ENCODE data around the gene PLCH1.

PLCH1 gene

DNA sequence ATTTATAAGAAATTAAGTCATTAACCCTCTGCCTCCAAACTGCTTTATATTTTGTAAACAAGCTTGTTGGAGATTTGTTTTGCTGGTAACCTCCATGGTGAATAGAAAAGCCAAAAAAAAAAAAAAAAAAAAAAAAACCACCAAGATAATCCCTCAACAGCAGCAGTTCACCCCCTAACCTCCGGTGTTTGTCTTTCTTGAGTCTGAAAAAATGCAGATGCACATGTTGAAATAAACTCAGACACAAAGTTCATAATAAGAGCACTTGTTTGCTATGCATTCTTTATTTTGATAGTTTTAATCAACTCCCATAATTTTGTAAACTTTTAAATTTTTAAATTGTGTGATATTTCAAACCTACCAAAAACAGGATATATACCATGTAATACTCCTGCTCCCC lies 1.8 kb upstream of the PLCH1 start:
- no peak for DNase-seq (ENCODE audit: low read depth in 2 of 2)

DNA sequence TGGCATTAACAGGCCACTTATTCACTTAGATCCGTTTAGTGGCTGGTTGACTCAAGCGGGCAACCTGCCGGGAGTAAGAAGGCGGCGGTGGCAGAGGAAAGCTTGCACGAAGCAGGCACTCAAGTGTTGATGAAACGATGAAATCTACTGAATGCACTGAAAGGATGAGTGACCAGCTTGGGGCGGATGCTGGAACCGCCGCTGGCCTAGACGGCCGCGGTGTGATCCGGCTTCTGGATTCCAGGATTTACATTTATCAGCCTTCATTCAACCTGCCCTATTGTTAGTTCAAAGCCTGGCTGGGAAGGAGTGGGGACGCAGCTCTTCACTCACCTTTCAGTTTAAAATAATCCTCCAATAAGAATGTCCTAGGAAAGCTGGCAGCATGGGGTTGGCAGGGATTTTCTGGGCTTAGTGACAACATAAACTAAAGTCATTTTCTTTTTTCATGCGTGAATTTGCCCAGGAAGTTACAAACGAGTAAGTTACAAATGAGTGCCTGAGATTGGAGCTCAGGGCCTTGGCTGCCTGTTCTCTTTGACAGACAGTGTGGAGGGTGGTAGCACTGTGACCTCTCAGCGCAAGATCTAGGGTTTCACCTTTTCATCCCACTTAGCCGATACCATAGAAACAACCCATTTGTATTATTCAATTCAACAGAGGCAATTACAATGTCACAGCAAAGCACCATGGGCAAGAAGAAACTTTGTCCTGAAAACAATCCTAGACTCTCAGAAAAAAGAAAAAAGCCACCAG lies 1.1 kb upstream of the PLCH1 start:
- DNase-seq (ENCODE audit: low read depth in 2 of 2), result no peak

DNA sequence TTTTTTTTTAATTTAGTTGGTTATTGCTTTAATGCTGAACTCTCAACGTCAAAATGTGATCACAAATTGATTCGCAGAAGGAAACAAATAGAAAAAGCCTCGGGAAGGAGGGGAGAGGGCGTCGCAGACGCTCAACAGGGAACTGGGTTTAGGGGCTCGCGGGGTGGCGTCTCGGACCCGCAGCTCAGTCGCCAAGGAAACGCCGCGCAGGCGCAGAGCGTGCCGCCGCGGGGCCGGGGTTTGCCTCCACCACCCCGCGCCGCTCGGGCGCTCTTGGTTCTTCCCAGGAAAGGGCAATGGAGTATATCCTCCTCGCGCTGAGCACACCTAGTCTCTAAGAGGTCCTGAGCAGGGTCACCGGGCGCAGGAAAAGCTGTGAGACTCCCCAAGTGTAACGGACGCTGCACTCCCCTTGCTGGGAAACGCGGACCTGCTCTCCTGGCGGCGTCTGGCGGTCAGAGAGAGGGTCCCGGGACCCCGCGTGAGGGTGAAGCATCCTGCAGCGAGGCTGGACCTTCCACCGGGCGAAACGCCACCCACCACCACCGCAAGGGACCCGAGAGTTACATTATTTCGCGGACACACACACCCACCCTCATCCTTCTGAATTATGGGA lies 753 bp downstream of the PLCH1 start:
- peak in 1 of 2 donors; percentile 24 for DNase-seq (ENCODE audit: low read depth in 2 of 2)

- DNase-seq (ENCODE audit: low read depth in 2 of 2), result no peak
Observed at GRCh38 chr3:155743606-155744005, 1.3 kb downstream of the PLCH1 start.

DNA sequence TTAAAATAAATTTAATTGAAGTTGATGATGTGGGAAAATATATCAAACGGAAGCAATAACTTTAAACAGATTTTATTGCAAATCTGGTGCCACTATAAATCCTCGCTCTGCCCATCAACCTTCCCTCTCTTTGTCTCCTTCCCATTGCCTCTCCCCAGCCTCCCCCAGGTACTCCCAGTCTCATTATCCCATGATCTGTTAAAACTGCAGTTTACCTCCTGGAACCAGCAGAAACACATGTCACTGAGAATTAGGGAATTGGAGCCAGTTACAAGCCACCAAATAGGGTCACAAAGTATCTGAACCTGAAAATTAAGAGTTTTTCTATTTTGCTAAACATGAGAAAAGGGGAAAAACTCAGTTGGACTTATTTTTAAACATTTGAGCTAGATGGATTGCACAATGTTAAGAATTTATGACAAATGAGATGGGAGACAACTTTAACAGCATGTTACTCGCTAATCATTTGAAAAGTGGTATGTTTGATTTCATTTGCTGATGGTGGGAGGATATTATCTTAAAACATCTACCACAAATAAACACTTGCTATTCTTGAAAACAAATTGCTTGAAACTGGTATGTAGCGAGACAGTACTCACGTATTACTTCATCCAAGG lies 2.4 kb downstream of the PLCH1 start:
- no peak for DNase-seq (ENCODE audit: low read depth in 2 of 2)

DNA sequence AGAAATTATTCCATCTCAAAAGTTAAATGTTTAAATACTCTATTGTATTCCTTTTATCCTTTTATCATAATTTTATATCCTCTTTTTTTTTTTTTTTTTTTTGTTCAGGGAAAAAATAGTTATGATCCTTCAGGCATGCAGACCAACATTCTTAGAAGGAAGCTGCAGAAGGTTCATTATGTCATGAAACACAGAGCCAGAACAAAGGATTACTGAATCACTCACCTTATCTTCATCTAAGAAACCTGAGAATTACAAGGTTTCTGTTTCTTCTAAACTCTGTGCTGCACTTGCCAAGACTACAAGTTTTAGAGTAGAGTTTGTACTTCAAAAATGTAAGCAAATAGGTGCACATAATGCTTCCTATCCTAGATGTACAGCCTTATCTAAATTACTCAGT lies 3.3 kb downstream of the PLCH1 start:
- no peak for DNase-seq (ENCODE audit: low read depth in 2 of 2)

GRCh38 chr3:155741101-155741500 lies 3.8 kb downstream of the PLCH1 start:
- no peak for DNase-seq (ENCODE audit: low read depth in 2 of 2)

- no peak for DNase-seq (ENCODE audit: low read depth in 2 of 2)
Observed at GRCh38 chr3:155739154-155739553, 5.7 kb downstream of the PLCH1 start.

GRCh38 chr3:155738580-155739076 lies 6.2 kb downstream of the PLCH1 start:
- DNase-seq (ENCODE audit: low read depth in 2 of 2), result no peak

- DNase-seq (ENCODE audit: low read depth in 2 of 2), result no peak
Observed at GRCh38 chr3:155737844-155738460, 6.9 kb downstream of the PLCH1 start.

DNA sequence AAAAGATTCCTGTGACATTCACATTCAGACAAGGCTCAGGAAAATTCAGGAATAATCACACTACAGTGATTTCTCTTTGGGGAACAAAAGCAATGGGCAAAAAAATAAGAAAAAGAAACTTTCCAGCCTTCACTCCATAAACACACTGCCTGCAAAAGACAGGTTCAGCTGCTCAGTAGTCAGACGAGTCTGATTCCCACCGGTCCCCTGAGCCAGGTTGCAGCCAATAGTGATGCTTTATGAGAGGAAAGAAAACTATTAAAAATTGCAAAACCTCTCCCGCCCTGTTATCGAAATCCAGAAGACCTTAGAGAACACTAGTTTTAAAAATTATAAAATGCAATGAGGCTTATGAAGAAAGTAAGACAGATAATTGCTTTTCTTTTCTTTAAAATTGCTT lies 8.5 kb downstream of the PLCH1 start:
- DNase-seq (ENCODE audit: low read depth in 2 of 2), result no peak

GRCh38 chr3:155730843-155731242 lies 14.0 kb downstream of the PLCH1 start:
- DNase-seq (ENCODE audit: low read depth in 2 of 2), result no peak

DNA sequence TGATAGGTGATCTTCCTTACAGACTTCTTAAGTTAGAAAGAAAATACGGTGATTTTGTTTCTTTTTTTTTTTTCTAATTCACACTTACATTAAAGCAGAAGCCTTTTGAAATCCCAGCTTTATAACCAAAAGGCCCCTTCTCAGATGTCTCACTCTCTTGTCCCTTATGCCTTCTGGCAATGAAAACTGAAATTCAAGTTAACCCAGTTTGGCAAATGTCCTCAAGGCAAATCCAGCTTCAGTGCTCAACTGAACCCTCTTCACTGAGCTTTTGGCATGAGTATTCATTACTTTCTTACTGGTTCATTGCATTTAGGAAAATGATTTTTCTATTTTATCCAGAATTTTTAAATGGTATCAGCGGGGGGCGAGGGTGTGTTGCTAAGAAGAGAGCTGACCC lies 17.0 kb downstream of the PLCH1 start:
- no peak for DNase-seq (ENCODE audit: low read depth in 2 of 2)

DNA sequence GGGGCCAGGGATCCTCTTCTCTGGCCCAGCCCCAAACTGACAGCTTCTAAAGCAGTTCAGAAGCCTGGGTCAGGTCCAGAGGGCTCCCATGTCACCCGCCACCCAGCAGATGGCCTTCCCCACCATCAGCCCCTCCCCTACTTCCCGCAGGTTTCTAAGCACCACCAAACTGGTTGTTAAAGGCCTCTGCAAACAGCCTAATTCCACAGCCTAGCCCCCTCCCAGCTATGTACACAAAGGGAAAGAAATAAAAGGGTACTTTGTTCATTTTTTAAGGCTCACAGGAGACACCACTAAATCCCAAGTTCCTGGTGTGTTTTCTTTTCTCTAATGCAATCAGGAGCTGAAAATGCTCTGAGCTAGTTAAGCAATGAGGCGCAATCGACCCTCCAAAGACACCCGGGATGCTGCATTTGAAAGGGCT lies 30.6 kb downstream of the PLCH1 start:
- DNase-seq (ENCODE audit: low read depth in 2 of 2), result no peak

DNA sequence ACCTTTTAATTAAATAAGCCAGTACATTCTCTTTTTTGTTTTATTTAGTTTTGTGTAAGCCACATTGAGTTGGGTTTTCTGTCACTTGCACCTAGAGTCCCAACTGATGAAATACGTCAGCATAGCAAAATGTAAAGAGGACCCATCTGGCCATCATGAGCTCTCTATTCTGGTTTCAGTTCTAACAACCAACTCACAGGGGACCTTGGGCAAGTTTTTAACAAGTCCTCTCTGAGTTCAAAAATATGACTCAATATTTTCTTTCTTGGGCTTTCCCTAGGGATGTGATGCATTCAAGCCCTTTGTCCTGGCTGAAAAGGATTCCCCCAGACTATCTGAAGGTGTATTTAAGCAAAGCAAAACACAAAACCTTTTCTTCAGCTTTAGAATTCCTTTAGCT lies 32.9 kb downstream of the PLCH1 start:
- DNase-seq (ENCODE audit: low read depth in 2 of 2), result no peak

- no peak for DNase-seq (ENCODE audit: low read depth in 2 of 2)
Observed at GRCh38 chr3:155704771-155705559, 39.9 kb downstream of the PLCH1 start.

DNA sequence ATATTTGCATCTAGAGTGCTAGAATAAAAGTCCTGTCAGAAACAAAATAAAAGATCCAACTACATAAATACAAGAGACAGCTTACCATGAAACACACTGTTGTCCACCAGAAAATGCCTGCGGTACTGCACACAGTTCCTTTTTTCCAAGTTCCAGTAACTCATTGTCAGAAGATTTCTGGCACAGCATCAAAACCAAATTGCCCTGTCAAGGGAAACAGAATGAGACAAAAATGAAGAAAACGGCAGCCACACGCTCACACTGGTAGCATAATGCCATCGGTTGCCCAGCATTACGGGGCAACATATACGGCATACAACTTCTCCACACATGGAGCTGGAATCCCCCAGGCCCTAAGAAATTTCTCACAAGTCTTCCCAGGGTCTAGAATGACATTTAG lies 40.8 kb downstream of the PLCH1 start:
- DNase-seq (ENCODE audit: low read depth in 2 of 2), result no peak

DNA sequence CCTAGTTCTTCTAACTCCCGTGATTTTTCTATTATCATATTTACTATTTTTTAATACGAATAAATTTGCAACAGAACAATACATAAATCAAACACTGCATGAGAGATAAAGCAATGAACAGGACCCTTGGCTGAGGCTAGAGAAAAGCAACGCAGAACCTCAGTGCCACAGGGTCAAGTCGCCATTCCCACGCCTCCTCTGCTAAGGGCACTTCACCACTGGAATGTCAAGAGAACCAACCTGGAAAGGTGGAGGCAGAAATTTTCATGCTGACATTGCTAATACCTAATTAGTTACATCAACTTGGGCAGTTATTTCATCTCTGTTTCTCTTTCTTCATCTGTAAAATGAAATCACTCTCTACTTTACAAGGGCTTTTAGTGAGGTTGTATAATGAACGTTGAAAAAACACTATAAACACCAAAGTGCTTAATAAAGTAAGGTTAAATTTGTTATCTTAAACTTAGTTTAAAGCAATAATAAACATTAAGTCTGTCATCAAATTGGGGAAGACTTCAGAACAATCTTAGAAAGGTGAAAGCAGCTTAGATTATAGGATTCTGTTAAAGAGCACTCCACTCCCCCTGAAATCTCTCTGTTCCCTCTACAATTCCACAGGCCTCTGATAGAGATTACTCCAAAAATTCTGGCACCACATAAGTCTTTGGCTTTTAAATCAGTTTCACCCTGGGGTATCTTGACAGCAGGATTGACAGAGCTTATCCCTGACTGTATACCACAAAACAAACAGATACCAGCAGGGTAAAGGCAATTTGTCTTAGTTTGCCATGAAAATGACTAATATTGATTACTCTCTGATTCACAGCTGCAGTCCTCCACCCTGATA lies 41.9 kb downstream of the PLCH1 start:
- no peak for DNase-seq (ENCODE audit: low read depth in 2 of 2)

- DNase-seq (ENCODE audit: low read depth in 2 of 2), result no peak
Observed at GRCh38 chr3:155701882-155702465, 42.9 kb downstream of the PLCH1 start.

GRCh38 chr3:155697542-155697941 lies 47.3 kb downstream of the PLCH1 start:
- no peak for DNase-seq (ENCODE audit: low read depth in 2 of 2)
